GM12801 (cell line): ENCODE data around the gene VAV3.

Experiments
- CTCF ChIP-seq: IDR thresholded peaks from one replicate; pipeline ENCODE4 v1.5.1; 2011; ENCODE audit warnings: control low read depth; ENCODE audit not compliant: insufficient read length; ENCODE audit errors: extremely low read depth

Gene VAV3

GRCh38 chr1:107557095-107557494 lies 407.9 kb downstream of the VAV3 start:
- TF ChIP-seq CTCF = no peak

- TF ChIP-seq CTCF = no peak
Observed at GRCh38 chr1:107555578-107555977, 409.4 kb downstream of the VAV3 start.

- TF ChIP-seq CTCF = no peak
Observed at GRCh38 chr1:107552781-107553180, 412.2 kb downstream of the VAV3 start.

GRCh38 chr1:107551456-107551855 lies 413.5 kb downstream of the VAV3 start:
- TF ChIP-seq CTCF = no peak

- TF ChIP-seq CTCF = no peak
Observed at GRCh38 chr1:107550358-107550757, 414.6 kb downstream of the VAV3 start.

- no peak for TF ChIP-seq CTCF
Observed at GRCh38 chr1:107549152-107549810, 415.7 kb downstream of the VAV3 start.

- TF ChIP-seq CTCF = no peak
Observed at GRCh38 chr1:107548276-107548675, 416.7 kb downstream of the VAV3 start.
